ENCODE results near the gene CIC.

CIC gene

DNA sequence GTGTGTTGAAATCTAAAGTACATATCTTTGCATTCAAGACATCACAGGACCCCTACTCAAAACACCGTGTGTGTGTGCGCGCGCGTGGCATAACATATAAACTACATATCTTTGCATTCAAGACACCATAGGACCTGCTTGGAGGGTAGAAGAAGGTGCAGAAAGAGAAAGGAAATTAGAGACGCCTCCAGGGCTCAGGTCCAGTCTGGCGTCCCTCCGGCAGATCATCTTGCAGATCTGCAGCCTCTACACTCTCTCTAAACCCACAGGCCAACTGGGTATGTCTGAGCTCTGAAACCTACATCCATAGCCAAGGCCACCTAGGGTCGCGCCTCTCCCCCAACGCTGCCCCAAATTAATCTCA is 34.0 kb downstream of the CIC start:
- peak overlapping the region; percentile 95 for H3K27ac ChIP-seq
- TF ChIP-seq ZFX (IDR thresholded peaks at IDR 0.05; ENCODE audit: borderline replicate concordance) (no peak), CTCF (IDR thresholded peaks at IDR 0.05) (no peak)

- TF ChIP-seq ZFX (IDR thresholded peaks at IDR 0.05; ENCODE audit: borderline replicate concordance), result no peak
- TF ChIP-seq CTCF (IDR thresholded peaks at IDR 0.05), result no peak
- peak overlapping the region; percentile 95 for H3K27ac ChIP-seq
These were observed 34.8 kb downstream of the CIC start for GRCh38 chr19:42303876-42304275.

GRCh38 chr19:42306646-42307045 is 37.6 kb downstream of the CIC start:
- TF ChIP-seq CTCF (IDR thresholded peaks at IDR 0.05) (no peak), ZFX (IDR thresholded peaks at IDR 0.05; ENCODE audit: borderline replicate concordance) (no peak)
- H3K27ac ChIP-seq, result no peak overlapping the region

GRCh38 chr19:42309686-42310085 is 40.6 kb downstream of the CIC start:
- TF ChIP-seq ZFX (IDR thresholded peaks at IDR 0.05; ENCODE audit: borderline replicate concordance) (no peak), CTCF (IDR thresholded peaks at IDR 0.05) (no peak)

GRCh38 chr19:42311657-42312056 is 42.6 kb downstream of the CIC start:
- TF ChIP-seq CTCF (IDR thresholded peaks at IDR 0.05) (peak; percentile 28), ZFX (IDR thresholded peaks at IDR 0.05; ENCODE audit: borderline replicate concordance) (no peak)

More at GRCh38 chr19:42309686-42310085, 40.6 kb downstream of the CIC start:
- no peak overlapping the region for H3K27ac ChIP-seq

DNA sequence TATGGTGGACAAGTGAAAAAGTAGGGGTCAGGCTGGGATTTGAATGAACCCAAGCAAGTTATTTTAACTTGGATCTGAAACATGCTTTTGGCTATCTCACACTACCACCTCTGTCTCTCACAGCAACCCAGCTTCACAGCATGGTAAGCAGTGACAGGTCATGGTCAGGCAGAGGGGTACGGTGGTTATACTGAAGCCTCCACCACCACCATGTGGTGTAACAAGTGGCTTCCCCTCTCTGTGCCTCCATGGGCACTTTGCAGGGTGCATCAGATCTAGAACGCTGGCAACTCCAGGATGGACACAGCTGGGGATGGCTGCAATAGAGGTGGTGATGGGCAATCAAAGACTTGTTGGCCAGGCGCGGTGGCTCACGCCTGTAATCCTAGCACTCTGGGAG is 43.3 kb downstream of the CIC start:
- TF ChIP-seq ZFX (IDR thresholded peaks at IDR 0.05; ENCODE audit: borderline replicate concordance) (no peak), CTCF (IDR thresholded peaks at IDR 0.05) (no peak)
- H3K27ac ChIP-seq, result no peak overlapping the region

More at GRCh38 chr19:42311657-42312056, 42.6 kb downstream of the CIC start:
- H3K27ac ChIP-seq, result no peak overlapping the region

GRCh38 chr19:42313096-42313839 is 44.2 kb downstream of the CIC start, which contains the start of gene TMEM145:
Gene TMEM145 (plus strand): TSS chr19:42313309. CDS start chr19:42313377, 68 bp downstream.
- TF ChIP-seq ZFX (IDR thresholded peaks at IDR 0.05; ENCODE audit: borderline replicate concordance) (no peak), CTCF (IDR thresholded peaks at IDR 0.05) (peak; percentile 49; the same call in 1 of the 2 replicates)
- H3K27ac ChIP-seq, result peak within 1 kb of the TSS; percentile 67
